ENCODE measurements around the gene DHRS12. TPM values are rescaled to one million over a fixed set of nuclear protein-coding genes. Genes with fewer than 3 reads are reported as not detected.

The DHRS12 gene
- total RNA-seq, 1 experiment from 2014 or later: 8.8 TPM

GRCh38 chr13:51819544-51819943, 15.6 kb upstream of the DHRS12 start:
- no CpG with 5 or more reads among the region's 3 CpGs for whole genome bisulfite sequencing (ENCODE audit: extremely low coverage, insufficient read length, low lambda C conversion rate)
- H2AK5ac ChIP-seq (ENCODE audit: insufficient read length, low read length): no peak overlapping the region
- H3K14ac ChIP-seq (ENCODE audit: insufficient read depth, low read length): 0 out of 2 replicates have a peak overlapping the region, but pooled peaks have one; percentile 1
- H3T11ph ChIP-seq (ENCODE audit: low read length): no peak overlapping the region
- H3K4ac ChIP-seq (ENCODE audit: low read depth, low read length): no peak overlapping the region
- Mint-ChIP-seq H3K4me3 (no peak overlapping the region), H3K36me3 (ENCODE audit: insufficient read depth in 1 of 3, low read depth in 3 of 3) (no peaks in the 10 kb centered on the region), H3K4me1 (peaks cover 37 to 40% of the 10 kb centered on the region in 2 experiments), H3K27me3 (ENCODE audit: low read depth) (peaks cover 2% of the 10 kb centered on the region), H3K9me3 (no peaks in the 10 kb centered on the region), H3K27ac (peak overlapping the region in 1 of 3 experiments; percentile 33; a peak in 1 of 7 replicates)
- no peak overlapping the region for H2AFZ ChIP-seq (ENCODE audit: low read length)
- H3K27ac ChIP-seq (ENCODE audit: insufficient read length, low read depth, low read length): no peak overlapping the region
- no peak overlapping the region for H2BK12ac ChIP-seq (ENCODE audit: insufficient read length, low read depth, low read length)
- no peak for TF ChIP-seq CTCF (conservative IDR thresholded peaks at IDR 0.05)
- no peaks in the 10 kb centered on the region for H3K9me3 ChIP-seq (ENCODE audit: control insufficient read depth, low read depth, low read length)
- no peak overlapping the region for H3K4me2 ChIP-seq (ENCODE audit: insufficient read depth, insufficient read length, low read length)
- peaks cover 2% of the 10 kb centered on the region; the same call in 1 of the 2 replicates for H3K27me3 ChIP-seq (ENCODE audit: insufficient read depth, low read length)
- no peak overlapping the region for H3K56ac ChIP-seq (ENCODE audit: insufficient read length, low read depth, low read length)
- DNase-seq: no peak
- no peak overlapping the region for H3K23ac ChIP-seq (ENCODE audit: insufficient read length, low read depth, low read length)
- H2BK5ac ChIP-seq (ENCODE audit: insufficient read length, low read length): no peak overlapping the region
- no peak overlapping the region for H4K91ac ChIP-seq (ENCODE audit: insufficient read length, low read depth, low read length)
- no peak overlapping the region; the same call in 1 of the 2 replicates for H2BK15ac ChIP-seq (ENCODE audit: low read depth, low read length)
- H2BK120ac ChIP-seq (ENCODE audit: low read depth, low read length, poor library complexity, severe bottlenecking): no peak overlapping the region
- H3K18ac ChIP-seq (ENCODE audit: insufficient read length, low read depth, low read length): no peak overlapping the region
- no peaks in the 10 kb centered on the region for H3K79me2 ChIP-seq (ENCODE audit: insufficient read depth, low read length)
- peaks cover 4% of the 10 kb centered on the region for H3K23me2 ChIP-seq (ENCODE audit: insufficient read length, low read depth, low read length, poor library complexity, severe bottlenecking)
- no peaks in the 10 kb centered on the region for H3K79me1 ChIP-seq (ENCODE audit: insufficient read depth, low read depth, low read length, poor library complexity, severe bottlenecking)
- H3K9ac ChIP-seq (ENCODE audit: extremely low read depth, insufficient read length, low read length): no peak overlapping the region
- no peaks in the 10 kb centered on the region for H4K20me1 ChIP-seq (ENCODE audit: control insufficient read depth, insufficient read depth, insufficient read length)
- no peak overlapping the region for H2BK20ac ChIP-seq (ENCODE audit: low read depth, low read length, poor library complexity, severe bottlenecking)
- H4K5ac ChIP-seq (ENCODE audit: insufficient read length, low read depth, low read length): no peak overlapping the region
- no peak overlapping the region for H4K8ac ChIP-seq (replicated peaks; ENCODE audit: insufficient read length, low read depth, low read length)
- peaks cover 6% of the 10 kb centered on the region; the same call in 1 of the 2 replicates for H3K4me1 ChIP-seq (ENCODE audit: insufficient read depth, low read length)
